HepG2 (cell line): ENCODE measurements around the gene CCDC117. TPM values are rescaled to one million over a fixed set of nuclear protein-coding genes. Genes with fewer than 3 reads are reported as not detected.

ENCODE experiments used
- CREB1 ChIP-seq, 2 experiments: fragments of 450-650 bp in 1 of 2; IDR thresholded peaks; 2 replicates each; pipeline ENCODE4 v1.6.1; 2016 to 2017; ENCODE audit warnings: control low read depth in 1 of 2, mild to moderate bottlenecking in 1 of 2, missing compliant biosample characterization in 1 of 2, missing genetic modification characterization in 1 of 2
- DBP ChIP-seq: sonication (generic); formaldehyde crosslinking; IDR thresholded peaks from 2 replicates; pipeline ENCODE4 v1.4.0; 2020; ENCODE audit warnings: missing genetic modification reagents; ENCODE audit errors: not compliant biosample characterization
- ELK4 ChIP-seq: sonication (generic); formaldehyde crosslinking; IDR thresholded peaks from 2 replicates; pipeline ENCODE4 v1.9.0; 2021; ENCODE audit warnings: missing genetic modification reagents, borderline replicate concordance
- MLX ChIP-seq: IDR thresholded peaks from 2 replicates; pipeline ENCODE4 v1.6.1; 2016
- MNT ChIP-seq: fragments of 450-650 bp; IDR thresholded peaks from 2 replicates; pipeline ENCODE4 v1.6.1; 2016
- MXD1 ChIP-seq: sonication (generic); formaldehyde crosslinking; IDR thresholded peaks from 2 replicates; pipeline ENCODE4 v1.4.0; 2020; ENCODE audit warnings: mild to moderate bottlenecking, missing genetic modification reagents
- NR2F1 ChIP-seq, 2 experiments: fragments of 450-650 bp in 1 of 2; formaldehyde crosslinking in 1 of 2; IDR thresholded peaks; 2 replicates each; pipeline versions ENCODE4 v1.5.0 to v1.6.1; 2016 to 2020; ENCODE audit warnings: mild to moderate bottlenecking in 1 of 2, missing compliant biosample characterization in 1 of 2, missing genetic modification reagents in 1 of 2, moderate library complexity in 1 of 2
- PHF21A ChIP-seq: sonication (generic); formaldehyde crosslinking; IDR thresholded peaks from 2 replicates; pipeline ENCODE4 v1.5.0; 2020; ENCODE audit warnings: mild to moderate bottlenecking, missing genetic modification reagents
- PREB ChIP-seq: sonication (generic); formaldehyde crosslinking; IDR thresholded peaks from 2 replicates; pipeline ENCODE4 v1.4.0; 2020; ENCODE audit warnings: missing genetic modification reagents
- RBFOX2 ChIP-seq: fragments of 200-400 bp; formaldehyde crosslinking; IDR thresholded peaks from 2 replicates; pipeline ENCODE4 v1.6.1; 2017; ENCODE audit warnings: low read depth, mild to moderate bottlenecking, low read length
- REXO4 ChIP-seq: sonication (generic); formaldehyde crosslinking; IDR thresholded peaks from 2 replicates; pipeline ENCODE4 v1.8.0; 2022; ENCODE audit warnings: missing genetic modification reagents, mild to moderate bottlenecking, borderline replicate concordance
- RFX3 ChIP-seq: IDR thresholded peaks from 2 replicates; pipeline ENCODE4 v1.6.1; 2016; ENCODE audit warnings: missing biosample characterization, missing genetic modification reagents
- SALL1 ChIP-seq: sonication (generic); formaldehyde crosslinking; IDR thresholded peaks from 2 replicates; pipeline ENCODE4 v1.8.0; 2022; ENCODE audit warnings: mild to moderate bottlenecking, missing genetic modification reagents
- TMF1 ChIP-seq: sonication (generic); formaldehyde crosslinking; IDR thresholded peaks from 2 replicates; pipeline ENCODE4 v1.8.1; 2022; ENCODE audit warnings: low read depth, missing genetic modification reagents
- ZBTB33 ChIP-seq: sonication (generic); formaldehyde crosslinking; IDR thresholded peaks from 2 replicates; pipeline ENCODE4 v1.4.0; 2020; ENCODE audit warnings: missing genetic modification reagents
- ZNF224 ChIP-seq: sonication (generic); formaldehyde crosslinking; IDR thresholded peaks from 2 replicates; pipeline ENCODE4 v1.5.0; 2020; ENCODE audit warnings: mild to moderate bottlenecking, missing genetic modification reagents
- ZNF263 ChIP-seq: sonication (generic); formaldehyde crosslinking; IDR thresholded peaks from 2 replicates; pipeline ENCODE4 v1.4.0; 2020; ENCODE audit warnings: missing genetic modification reagents
- ZNF510 ChIP-seq: sonication (generic); formaldehyde crosslinking; IDR thresholded peaks from 2 replicates; pipeline ENCODE4 v1.4.0; 2020; ENCODE audit warnings: low read depth, mild to moderate bottlenecking, missing genetic modification reagents
- ZNF512 ChIP-seq: sonication (generic); formaldehyde crosslinking; IDR thresholded peaks from 2 replicates; pipeline ENCODE4 v1.4.0; 2020; ENCODE audit warnings: mild to moderate bottlenecking, missing genetic modification reagents
- polyA plus RNA-seq, 8 experiments: library from polyadenylated mRNA; depleted of rRNA in 3 of 8; stranded (reverse) in 7 of 8; unstranded in 1 of 8; fragments of >200 nt; fragmentation: Illumina TruSeq in 4 of 8; extraction: Trizol in 4 of 8; gene quantifications; 2 replicates each; pipeline versions ENCODE4 v1.2.1 to v1.2.3, GENCODE V29; 2011 to 2016; ENCODE audit warnings: low read depth in 4 of 8, missing spikeins in 1 of 8, mixed read lengths in 1 of 8; ENCODE audit not compliant: insufficient read depth in 1 of 8
- total RNA-seq, 5 experiments: library from RNA; depleted of rRNA; stranded (reverse); fragments of >200 nt; fragmentation: Illumina TruSeq; extraction: Trizol; gene quantifications; 2 replicates each; pipeline ENCODE4 v1.2.3, GENCODE V29; 2016; ENCODE audit warnings: low read depth in 1 of 5

The CCDC117 gene
- total and polyA plus RNA-seq, 2 of the 13 experiments (the other 11 are each of a cell fraction or from before 2014, with no cell fraction given): 12.6 to 34.2 TPM

GRCh38 chr22:28808716-28809355 is 36.3 kb downstream of the CCDC117 start (continued):
- TF ChIP-seq ZNF510 (CRISPR knock-in tag) (no peak), MLX (CRISPR knock-in tag) (0 out of 2 replicates have a peak, but pooled peaks have one; percentile 26), ELK4 (CRISPR knock-in tag) (no peak), ZNF224 (CRISPR knock-in tag) (no peak), RBFOX2 (no peak; the same call in 1 of the 2 replicates), PREB (no peak), MXD1 (no peak), ZNF512 (CRISPR knock-in tag) (no peak), MNT (no peak), REXO4 (CRISPR knock-in tag) (no peak), TMF1 (no peak), PHF21A (CRISPR knock-in tag) (peak; percentile 48; the same call in 1 of the 2 replicates), CREB1 (IDR thresholded peaks at IDR 0.05) (no peak), CREB1 (CRISPR knock-in tag; IDR thresholded peaks at IDR 0.05) (0 out of 2 replicates have a peak, but pooled peaks have one; percentile 52), RFX3 (CRISPR knock-in tag) (no peak), NR2F1 (CRISPR knock-in tag; IDR thresholded peaks at IDR 0.05) (no peak), ZBTB33 (CRISPR knock-in tag) (no peak), DBP (CRISPR knock-in tag) (no peak), SALL1 (peak; percentile 39; the same call in 1 of the 2 replicates), ZNF263 (CRISPR knock-in tag) (no peak)
